Left ventricle myocardium inferior (tissue), 1 donor: Measurements from ENCODE around the gene ZBTB7B. TPM values are rescaled to one million over a fixed set of nuclear protein-coding genes. Genes with fewer than 3 reads are reported as not detected.
A peak's percentile ranks its signal among the peaks of the same experiment; 100 is the strongest.

Experiments
- DNase-seq: peaks from one replicate; pipeline ENCODE4 v3.0.0-alpha.2; 2020
- H3K27ac ChIP-seq: fragments of 200-600 bp; replicated peaks from 2 replicates; pipeline ENCODE4 v1.8.0; 2021
- H3K27me3 ChIP-seq: fragments of 200-600 bp; 2 replicates; pipeline ENCODE4 v1.8.0; 2021; ENCODE audit warnings: low read depth
- H3K36me3 ChIP-seq: fragments of 200-600 bp; 2 replicates; pipeline ENCODE4 v1.8.0; 2021
- H3K4me1 ChIP-seq: fragments of 200-600 bp; 2 replicates; pipeline ENCODE4 v1.8.0; 2021
- H3K4me3 ChIP-seq: fragments of 200-600 bp; 2 replicates; pipeline ENCODE4 v1.8.0; 2021; ENCODE audit warnings: mild to moderate bottlenecking, moderate library complexity
- H3K9me3 ChIP-seq: fragments of 200-600 bp; replicated peaks from 2 replicates; pipeline ENCODE4 v1.8.0; 2021
- intact Hi-C: fragments of 100-400 bp; cut with micrococcal nuclease; formaldehyde crosslinking; loops from one replicate; pipeline ENCODE4 v1.11.0; 2022
- total RNA-seq: library from RNA; stranded (reverse); fragmentation: NEBNext Ultra II Directional; extraction: Animal tissue kit (Norgen Biotek cat#: 25700); gene quantifications from one replicate; pipeline ENCODE4 v1.2.1, GENCODE V29; 2021
- TF ChIP-seq, protein P1 (sequence below): fragments of 200-600 bp; IDR thresholded peaks from 2 replicates; pipeline ENCODE4 v1.8.0; 2021; ENCODE audit warnings: antibody characterized with exemption, mild to moderate bottlenecking, borderline replicate concordance
- donor health status: DM: no; HTN: yes; CAD: no; lungs with severe emphysema.

ZBTB7B gene
- total RNA-seq, 1 donor from 2014 or later, result 42.8 TPM

DNA sequence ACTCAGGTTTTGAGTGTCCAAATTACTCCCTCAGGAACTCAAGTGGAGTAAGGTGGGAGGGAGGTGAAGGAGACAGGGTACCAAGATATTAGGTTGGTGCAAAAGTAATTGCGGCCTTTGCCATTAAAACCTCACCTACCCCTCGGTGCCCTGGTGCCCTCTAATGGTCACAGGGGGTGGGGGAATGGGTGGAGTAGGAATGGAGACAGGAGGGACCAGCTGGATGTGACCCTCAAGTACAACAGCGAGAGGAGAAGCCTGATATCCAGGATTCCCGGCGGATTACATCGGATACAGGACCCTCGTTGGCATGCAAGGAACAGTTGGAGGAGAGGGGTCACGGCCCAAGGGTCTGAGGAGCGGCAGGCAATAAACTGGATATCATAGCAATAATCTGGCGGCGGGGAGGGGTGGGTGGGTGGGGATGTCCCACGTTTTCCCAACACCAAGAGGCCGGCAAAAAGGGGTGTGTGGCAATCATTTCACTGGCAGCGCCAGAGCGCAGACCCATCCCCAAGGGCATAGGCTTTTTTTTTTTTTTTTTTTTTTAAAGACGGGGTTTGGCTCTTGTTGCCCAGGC lies 4.3 kb upstream of the ZBTB7B start:
- intact Hi-C loops, result no loop called here
- Histone ChIP-seq H3K27me3 (no peaks in the 10 kb centered on the region), H3K4me3 (no peak overlapping the region), H3K27ac (no peak overlapping the region), H3K9me3 (no peaks in the 10 kb centered on the region), H3K36me3 (no peaks in the 10 kb centered on the region), H3K4me1 (peaks cover 41% of the 10 kb centered on the region)
- TF ChIP-seq, protein P1, sequence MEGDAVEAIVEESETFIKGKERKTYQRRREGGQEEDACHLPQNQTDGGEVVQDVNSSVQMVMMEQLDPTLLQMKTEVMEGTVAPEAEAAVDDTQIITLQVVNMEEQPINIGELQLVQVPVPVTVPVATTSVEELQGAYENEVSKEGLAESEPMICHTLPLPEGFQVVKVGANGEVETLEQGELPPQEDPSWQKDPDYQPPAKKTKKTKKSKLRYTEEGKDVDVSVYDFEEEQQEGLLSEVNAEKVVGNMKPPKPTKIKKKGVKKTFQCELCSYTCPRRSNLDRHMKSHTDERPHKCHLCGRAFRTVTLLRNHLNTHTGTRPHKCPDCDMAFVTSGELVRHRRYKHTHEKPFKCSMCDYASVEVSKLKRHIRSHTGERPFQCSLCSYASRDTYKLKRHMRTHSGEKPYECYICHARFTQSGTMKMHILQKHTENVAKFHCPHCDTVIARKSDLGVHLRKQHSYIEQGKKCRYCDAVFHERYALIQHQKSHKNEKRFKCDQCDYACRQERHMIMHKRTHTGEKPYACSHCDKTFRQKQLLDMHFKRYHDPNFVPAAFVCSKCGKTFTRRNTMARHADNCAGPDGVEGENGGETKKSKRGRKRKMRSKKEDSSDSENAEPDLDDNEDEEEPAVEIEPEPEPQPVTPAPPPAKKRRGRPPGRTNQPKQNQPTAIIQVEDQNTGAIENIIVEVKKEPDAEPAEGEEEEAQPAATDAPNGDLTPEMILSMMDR, result no peak
- no peak for DNase-seq

- intact Hi-C loops, result no loop called here
- TF ChIP-seq, protein P1, result peak; percentile 84
- Histone ChIP-seq H3K4me3 (peak overlapping the region; percentile 95), H3K27ac (peak overlapping the region; percentile 95), H3K4me1 (peaks cover 48% of the 10 kb centered on the region), H3K36me3 (no peaks in the 10 kb centered on the region), H3K9me3 (no peaks in the 10 kb centered on the region), H3K27me3 (no peaks in the 10 kb centered on the region)
- DNase-seq, result peak; percentile 72
Observed at GRCh38 chr1:154998818-154999570, 3.6 kb upstream of the ZBTB7B start.

- intact Hi-C loops, result no loop called here
- Histone ChIP-seq H3K9me3 (no peaks in the 10 kb centered on the region), H3K27ac (peak overlapping the region; percentile 95), H3K36me3 (no peaks in the 10 kb centered on the region), H3K27me3 (no peaks in the 10 kb centered on the region), H3K4me3 (peak overlapping the region; percentile 95), H3K4me1 (peaks cover 56% of the 10 kb centered on the region)
- DNase-seq, result no peak
- TF ChIP-seq, protein P1, result no peak
Observed at GRCh38 chr1:154999571-155000410, 2.8 kb upstream of the ZBTB7B start.

DNA sequence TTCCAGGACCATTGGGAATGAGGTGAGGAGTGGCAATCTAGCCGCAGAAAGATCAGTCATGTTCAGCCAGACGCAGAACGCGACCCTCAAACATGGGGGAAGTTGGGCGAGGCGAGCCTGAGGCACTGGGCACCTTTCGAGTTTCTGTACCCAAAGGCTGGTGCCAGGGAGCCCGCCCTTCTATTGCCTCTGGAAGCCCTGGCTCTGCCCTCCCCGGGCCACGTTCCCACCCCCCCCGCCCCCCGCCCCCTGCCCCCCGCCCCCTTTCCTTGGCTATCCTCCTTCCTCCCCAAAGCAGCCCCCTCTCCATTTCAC lies 2.2 kb upstream of the ZBTB7B start:
- TF ChIP-seq, protein P1, result no peak
- Histone ChIP-seq H3K36me3 (no peaks in the 10 kb centered on the region), H3K9me3 (no peaks in the 10 kb centered on the region), H3K4me1 (peaks cover 61% of the 10 kb centered on the region), H3K27me3 (no peaks in the 10 kb centered on the region), H3K27ac (peak overlapping the region; percentile 95), H3K4me3 (peak overlapping the region; percentile 95)
- intact Hi-C loops, result no loop called here
- DNase-seq, result no peak

GRCh38 chr1:155000726-155001424 lies 1.7 kb upstream of the ZBTB7B start:
- Histone ChIP-seq H3K27ac (peak overlapping the region; percentile 95), H3K4me3 (peak overlapping the region; percentile 95), H3K4me1 (peaks cover 63% of the 10 kb centered on the region), H3K36me3 (no peaks in the 10 kb centered on the region), H3K9me3 (no peaks in the 10 kb centered on the region), H3K27me3 (no peaks in the 10 kb centered on the region)
- DNase-seq, result peak; percentile 89
- intact Hi-C loops, result no loop called here
- TF ChIP-seq, protein P1, result no peak
